ENCODE data around the gene BRMS1L. TPM values are rescaled to one million over a fixed set of nuclear protein-coding genes. Genes with fewer than 3 reads are reported as not detected.

Gene BRMS1L
- total RNA-seq, 2 experiments from 2014 or later, result 4.5 to 5.7 TPM

- Histone ChIP-seq H3K36me3 (ENCODE audit: insufficient read depth, low read length) (no peaks in the 10 kb centered on the region), H4K20me1 (ENCODE audit: insufficient read depth, low read length) (no peaks in the 10 kb centered on the region), H3K4me2 (ENCODE audit: low read length) (no peak overlapping the region), H3K9me3 (ENCODE audit: low read length) (no peaks in the 10 kb centered on the region), H3K79me2 (ENCODE audit: insufficient read depth, low read depth, low read length) (no peaks in the 10 kb centered on the region), H3K27ac (ENCODE audit: low read depth, low read length, poor library complexity, severe bottlenecking) (no peak overlapping the region), H2AFZ (ENCODE audit: low read length) (peak overlapping the region; percentile 15; the same call in 1 of the 2 replicates), H3K9me2 (ENCODE audit: insufficient read depth, low read length) (no peaks in the 10 kb centered on the region), H3K4me1 (ENCODE audit: insufficient read depth, low read length, poor library complexity, severe bottlenecking) (no peaks in the 10 kb centered on the region), H3K4me3 (ENCODE audit: low read depth, low read length, poor library complexity, severe bottlenecking) (no peak overlapping the region)
- intact Hi-C loops (cut with micrococcal nuclease; ENCODE audit: unreplicated experiment), result loop anchor here (10.0 kb wide), 2 partner anchors 181 to 491 kb away; no protein-coding TSS in a partner anchor
- CTCF ChIA-PET (ENCODE audit: unreplicated experiment), result no interaction called here
- POLR2A ChIA-PET, result interaction anchor here (0.8 to 1.0 kb wide), 2 partner anchors 46 to 185 kb away, joined by 3 read pairs; no protein-coding TSS in a partner anchor
- peak; percentile 49 for DNase-seq (ENCODE audit: low spot score)
- BruUV-seq (replicated peaks), result no TSS peak
- no peak for TF ChIP-seq EZH2phosphoT487 (IDR thresholded peaks at IDR 0.05; ENCODE audit: borderline replicate concordance, low read depth, low read length)
- peak; percentile 96 for TF ChIP-seq CTCF (conservative IDR thresholded peaks at IDR 0.05; ENCODE audit: low read length)
Measured at GRCh38 chr14:35883677-35884293, 57.6 kb downstream of the BRMS1L start.

- BruUV-seq (replicated peaks), result no TSS peak
- intact Hi-C loops (cut with micrococcal nuclease; ENCODE audit: unreplicated experiment), result no loop called here
- ChIA-PET CTCF (ENCODE audit: unreplicated experiment) (no interaction called here), POLR2A (no interaction called here)
- DNase-seq (ENCODE audit: low spot score), result no peak
- Histone ChIP-seq H3K27ac (ENCODE audit: low read depth, low read length, poor library complexity, severe bottlenecking) (no peak overlapping the region), H3K36me3 (ENCODE audit: insufficient read depth, low read length) (no peaks in the 10 kb centered on the region), H3K9me2 (ENCODE audit: insufficient read depth, low read length) (no peaks in the 10 kb centered on the region), H4K20me1 (ENCODE audit: insufficient read depth, low read length) (no peaks in the 10 kb centered on the region), H3K79me2 (ENCODE audit: insufficient read depth, low read depth, low read length) (no peaks in the 10 kb centered on the region), H3K4me1 (ENCODE audit: insufficient read depth, low read length, poor library complexity, severe bottlenecking) (no peaks in the 10 kb centered on the region), H3K4me3 (ENCODE audit: low read depth, low read length, poor library complexity, severe bottlenecking) (no peak overlapping the region), H3K9me3 (ENCODE audit: low read length) (no peaks in the 10 kb centered on the region), H3K4me2 (ENCODE audit: low read length) (no peak overlapping the region), H2AFZ (ENCODE audit: low read length) (no peak overlapping the region)
- no peak for TF ChIP-seq EZH2phosphoT487 (IDR thresholded peaks at IDR 0.05; ENCODE audit: borderline replicate concordance, low read depth, low read length)
- no peak for TF ChIP-seq CTCF (conservative IDR thresholded peaks at IDR 0.05; ENCODE audit: low read length)
Measured at GRCh38 chr14:35890308-35890707, 64.2 kb downstream of the BRMS1L start.

DNA sequence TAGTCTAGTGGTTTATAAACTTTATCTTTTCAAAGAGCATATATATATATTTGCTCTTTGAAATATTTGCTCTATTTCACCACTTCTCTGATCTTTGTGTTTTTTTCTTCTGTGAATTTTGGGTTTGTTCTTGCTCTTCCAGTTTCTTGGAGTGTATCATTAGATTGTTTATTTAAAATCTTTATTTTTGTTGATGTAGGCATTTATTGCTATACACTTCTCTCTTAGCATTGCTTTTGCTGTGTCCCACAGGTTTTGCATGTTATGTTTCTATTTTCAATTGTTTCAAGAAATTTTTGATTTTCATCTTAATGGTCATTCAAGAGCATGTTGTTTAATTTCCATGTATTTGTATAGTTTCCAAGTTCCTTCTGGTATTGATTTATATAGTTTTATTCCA lies 69.1 kb downstream of the BRMS1L start:
- H3K36me3 ChIP-seq (ENCODE audit: insufficient read depth, low read length), result no peaks in the 10 kb centered on the region
- H2AFZ ChIP-seq (ENCODE audit: low read length), result no peak overlapping the region
- DNase-seq (ENCODE audit: low spot score), result no peak
- H3K79me2 ChIP-seq (ENCODE audit: insufficient read depth, low read depth, low read length), result no peaks in the 10 kb centered on the region
- H3K4me2 ChIP-seq (ENCODE audit: low read length), result no peak overlapping the region
- ChIA-PET POLR2A (no interaction called here), CTCF (ENCODE audit: unreplicated experiment) (no interaction called here)
- BruUV-seq (replicated peaks), result no TSS peak
- H3K9me2 ChIP-seq (ENCODE audit: insufficient read depth, low read length), result no peaks in the 10 kb centered on the region
- H3K27ac ChIP-seq (ENCODE audit: low read depth, low read length, poor library complexity, severe bottlenecking), result no peak overlapping the region
- no peak overlapping the region for H3K4me3 ChIP-seq (ENCODE audit: low read depth, low read length, poor library complexity, severe bottlenecking)
- H4K20me1 ChIP-seq (ENCODE audit: insufficient read depth, low read length), result no peaks in the 10 kb centered on the region
- intact Hi-C loops (cut with micrococcal nuclease; ENCODE audit: unreplicated experiment), result no loop called here
- no peaks in the 10 kb centered on the region for H3K4me1 ChIP-seq (ENCODE audit: insufficient read depth, low read length, poor library complexity, severe bottlenecking)
- H3K9me3 ChIP-seq (ENCODE audit: low read length), result no peaks in the 10 kb centered on the region
- no peak for TF ChIP-seq CTCF (conservative IDR thresholded peaks at IDR 0.05; ENCODE audit: low read length)
- TF ChIP-seq EZH2phosphoT487 (IDR thresholded peaks at IDR 0.05; ENCODE audit: borderline replicate concordance, low read depth, low read length), result no peak

Data from OCI-LY7 (cell line).